ENCODE results near the gene ZNF358.

Gene ZNF358

DNA sequence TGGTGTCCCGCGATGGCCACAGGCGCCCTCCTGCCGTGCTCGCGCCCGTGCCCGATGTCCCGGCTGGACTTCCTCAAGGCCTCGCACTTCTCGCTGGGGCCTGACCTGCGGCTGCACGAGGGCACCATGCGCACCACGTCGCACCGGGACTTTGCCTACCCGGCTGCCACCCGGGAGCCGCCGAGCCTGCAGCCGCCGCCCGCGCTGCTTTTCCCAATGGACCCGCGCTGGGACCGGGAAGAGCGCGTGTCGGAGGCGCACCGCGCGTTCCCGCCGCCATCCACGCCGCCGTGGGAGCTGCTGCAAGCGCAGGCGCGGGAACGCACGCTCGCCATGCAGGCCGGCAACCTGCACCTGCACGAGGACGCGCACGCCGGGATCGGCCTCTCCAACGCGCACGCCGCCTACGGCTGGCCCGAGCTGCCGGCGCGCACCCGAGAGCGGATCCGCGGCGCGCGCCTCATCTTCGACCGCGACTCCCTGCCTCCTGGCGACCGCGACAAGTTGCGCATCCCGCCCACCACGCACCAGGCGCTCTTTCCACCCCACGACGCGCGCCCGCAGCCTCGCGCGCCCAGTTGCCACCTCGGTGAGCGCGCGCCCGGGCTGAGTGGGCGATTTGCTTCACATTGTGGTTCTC, 15.0 kb upstream of the ZNF358 start:
- DNase-seq (no peak), ATAC-seq (replicated peaks) (peak; percentile 21)
- Mint-ChIP-seq H3K27me3 (peaks cover 44 to 82% of the 10 kb centered on the region in 2 donors), H3K36me3 (ENCODE audit: insufficient read depth) (peaks cover 2% of the 10 kb centered on the region), H3K4me3 (peak overlapping the region in 1 of 2 donors; percentile 30), H3K9me3 (no peaks in the 10 kb centered on the region), H3K27ac (no peak overlapping the region), H3K4me1 (ENCODE audit: low read depth in 2 of 2) (peaks cover 0 to 7% of the 10 kb centered on the region in 2 donors)

DNA sequence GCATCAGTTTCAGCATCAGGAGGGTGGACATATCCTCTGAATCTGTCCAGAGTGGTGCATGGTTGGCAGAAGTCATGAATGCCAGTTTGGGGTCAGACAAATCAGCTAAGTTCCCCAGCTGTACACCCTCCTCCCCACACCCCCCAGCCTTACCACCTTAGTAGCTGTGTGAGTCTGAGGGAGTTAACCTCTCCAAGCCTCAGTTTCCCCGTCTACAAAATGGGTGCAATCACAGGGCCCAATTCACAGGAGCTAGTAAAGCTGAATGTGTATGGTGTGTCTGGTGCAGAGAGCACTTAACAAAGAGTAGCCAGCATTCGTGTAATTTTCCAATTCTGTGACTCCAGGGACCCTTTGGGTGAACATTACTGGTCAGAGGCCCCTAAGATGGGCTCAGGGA, 13.4 kb upstream of the ZNF358 start:
- DNase-seq (no peak), ATAC-seq (replicated peaks) (no peak)
- H3K36me3 Mint-ChIP-seq (ENCODE audit: insufficient read depth): peaks cover 3% of the 10 kb centered on the region
- peaks cover 5 to 12% of the 10 kb centered on the region in 2 donors for H3K4me1 Mint-ChIP-seq (ENCODE audit: low read depth in 2 of 2)
- no peak overlapping the region for H3K27ac Mint-ChIP-seq
- no peak overlapping the region for H3K4me3 Mint-ChIP-seq
- H3K27me3 Mint-ChIP-seq: peaks cover 40 to 86% of the 10 kb centered on the region in 2 donors
- peaks cover 0 to 2% of the 10 kb centered on the region in 2 donors for H3K9me3 Mint-ChIP-seq

DNA sequence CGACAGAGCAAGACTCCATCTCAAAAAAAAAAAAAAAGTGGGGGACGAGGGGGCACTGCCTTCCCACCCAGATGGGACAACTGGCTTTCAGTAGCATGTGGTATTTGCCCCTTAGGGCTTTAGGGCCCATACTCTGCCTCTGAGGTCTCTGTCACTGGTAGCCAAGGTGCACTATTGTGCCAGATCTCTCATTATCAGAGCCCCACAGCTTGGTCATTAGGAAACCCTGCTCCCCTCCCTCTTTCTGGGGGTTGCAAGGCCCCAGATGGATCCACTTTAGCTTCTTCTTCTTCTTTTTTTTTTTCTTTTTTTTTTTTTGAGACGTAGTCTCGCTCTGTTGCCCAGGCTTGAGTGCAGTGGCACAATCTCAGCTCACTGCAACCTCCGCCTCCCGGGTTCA, 11.2 kb upstream of the ZNF358 start:
- Mint-ChIP-seq H3K27me3 (peaks cover 33 to 83% of the 10 kb centered on the region in 2 donors), H3K36me3 (ENCODE audit: insufficient read depth) (peaks cover 3% of the 10 kb centered on the region), H3K27ac (no peak overlapping the region), H3K4me3 (no peak overlapping the region), H3K4me1 (ENCODE audit: low read depth in 2 of 2) (peaks cover 5 to 14% of the 10 kb centered on the region in 2 donors), H3K9me3 (peaks cover 0 to 2% of the 10 kb centered on the region in 2 donors)
- DNase-seq (no peak), ATAC-seq (replicated peaks) (no peak)

DNA sequence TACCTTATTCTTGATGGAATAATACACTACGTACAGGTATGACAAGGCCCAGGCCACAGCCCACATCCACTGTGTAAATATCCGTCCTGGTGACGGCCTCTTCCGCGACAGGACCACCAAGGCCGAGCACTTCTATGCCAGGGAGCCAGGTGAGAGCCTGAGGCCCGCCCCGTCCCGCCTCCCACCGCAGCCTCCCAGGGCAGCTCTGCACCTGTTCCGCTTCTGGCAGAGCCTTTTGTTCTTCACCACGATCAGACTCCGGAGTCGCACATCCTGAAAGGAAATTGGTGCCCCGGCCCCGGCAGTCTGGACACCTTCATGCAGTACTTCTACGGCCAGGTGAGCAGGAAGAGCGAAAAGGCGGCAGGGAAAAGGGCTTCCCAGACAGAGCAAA, 10.6 kb upstream of the ZNF358 start:
- Mint-ChIP-seq H3K4me1 (ENCODE audit: low read depth in 2 of 2) (peaks cover 5 to 14% of the 10 kb centered on the region in 2 donors), H3K4me3 (no peak overlapping the region), H3K36me3 (ENCODE audit: insufficient read depth) (peaks cover 3% of the 10 kb centered on the region), H3K9me3 (peaks cover 0 to 2% of the 10 kb centered on the region in 2 donors), H3K27ac (no peak overlapping the region), H3K27me3 (peaks cover 33 to 79% of the 10 kb centered on the region in 2 donors)
- no peak for DNase-seq
- no peak for ATAC-seq (replicated peaks)

DNA sequence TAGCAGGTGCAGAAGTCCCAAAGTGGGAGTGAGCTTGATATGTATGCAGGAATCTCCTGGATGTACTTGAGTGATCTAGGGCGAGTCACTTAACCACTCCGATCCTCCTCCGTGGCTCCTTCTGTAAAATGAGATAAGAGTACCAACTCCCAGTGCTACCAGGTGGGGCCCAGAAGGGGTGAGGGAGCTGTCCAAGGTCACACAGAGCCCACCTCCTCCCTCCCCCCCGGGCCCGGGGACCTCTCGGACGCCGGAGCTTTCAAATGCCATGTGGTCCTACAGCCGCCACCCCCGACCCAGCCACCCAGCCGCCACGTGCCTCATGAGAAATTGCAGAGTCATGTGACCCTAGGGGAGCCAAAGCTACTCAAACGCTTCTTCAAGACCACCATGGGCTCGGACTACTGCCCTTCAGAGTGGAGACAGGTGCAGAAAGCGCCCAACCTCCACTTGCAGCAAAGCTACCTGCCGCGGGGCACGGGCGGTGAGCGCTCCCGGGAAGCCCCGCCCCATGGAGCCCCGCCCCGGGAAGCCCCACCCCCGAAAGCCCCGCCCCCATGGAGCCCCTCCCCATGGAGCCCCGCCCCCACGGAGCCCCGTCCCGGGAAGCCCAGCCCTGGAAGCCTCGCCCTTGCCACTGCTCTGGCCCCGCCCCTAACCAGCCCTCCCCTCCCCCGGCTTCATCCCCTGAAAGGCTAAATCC, 10.1 kb upstream of the ZNF358 start:
- H3K4me3 Mint-ChIP-seq: peak overlapping the region in 1 of 2 donors; percentile 25
- H3K27me3 Mint-ChIP-seq: peaks cover 33 to 78% of the 10 kb centered on the region in 2 donors
- H3K27ac Mint-ChIP-seq: peak overlapping the region in 1 of 2 donors; percentile 65
- peaks cover 0 to 2% of the 10 kb centered on the region in 2 donors for H3K9me3 Mint-ChIP-seq
- H3K36me3 Mint-ChIP-seq (ENCODE audit: insufficient read depth): peaks cover 3% of the 10 kb centered on the region
- no peak for DNase-seq
- H3K4me1 Mint-ChIP-seq (ENCODE audit: low read depth in 2 of 2): peaks cover 5 to 14% of the 10 kb centered on the region in 2 donors
- peak; percentile 40 for ATAC-seq (replicated peaks)

DNA sequence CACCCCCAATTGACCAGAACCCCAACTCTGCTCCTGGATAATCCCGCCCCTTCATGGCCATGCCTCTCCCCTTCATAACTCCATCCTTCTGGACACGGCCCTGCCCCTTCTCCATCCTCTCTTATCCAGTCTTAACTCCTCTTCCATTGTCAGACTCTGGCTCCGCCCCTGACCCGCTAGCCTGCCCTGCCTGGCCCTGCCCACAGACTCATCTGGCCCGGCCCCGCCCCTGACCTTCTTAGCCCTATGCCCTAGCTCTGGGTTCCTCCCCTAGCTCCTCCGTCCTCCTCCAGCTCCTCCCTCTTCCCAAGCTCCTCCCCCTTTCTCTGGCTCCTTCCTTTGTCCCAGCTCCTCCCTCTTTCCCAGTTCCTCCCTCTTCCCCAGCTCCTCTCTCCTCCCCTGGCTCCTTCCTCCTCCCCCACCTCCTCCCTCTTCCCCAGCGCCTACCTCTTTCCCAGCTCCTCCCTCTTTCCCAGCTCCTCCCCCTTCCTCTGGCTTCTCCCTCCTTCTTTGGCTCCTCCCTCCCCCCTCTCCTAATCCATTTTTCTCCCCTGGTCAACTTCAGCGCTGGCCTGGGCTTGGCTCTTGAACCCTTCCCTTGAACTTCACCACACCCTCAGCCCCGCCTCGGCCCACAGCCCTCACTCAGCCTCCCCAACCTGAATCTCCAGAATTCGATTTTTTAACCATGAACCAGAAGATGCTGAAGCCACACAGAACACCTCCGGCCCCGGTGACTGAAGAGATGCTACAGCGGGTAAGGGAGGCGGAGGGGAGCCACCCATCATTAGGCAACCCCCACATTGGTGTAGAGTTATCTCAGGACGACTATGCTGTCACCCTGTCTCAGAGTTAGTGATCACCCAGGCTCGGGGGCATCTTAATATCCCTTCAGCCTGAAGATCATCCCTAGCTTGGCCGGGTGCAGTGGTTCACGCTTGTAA, 9.2 kb upstream of the ZNF358 start:
- DNase-seq (peak in 1 of 3 experiments; percentile 26), ATAC-seq (replicated peaks) (peak; percentile 77)
- Mint-ChIP-seq H3K36me3 (ENCODE audit: insufficient read depth) (peaks cover 3% of the 10 kb centered on the region), H3K9me3 (peaks cover 0 to 2% of the 10 kb centered on the region in 2 donors), H3K27ac (peak overlapping the region; percentile 65 to 81), H3K4me1 (ENCODE audit: low read depth in 2 of 2) (peaks cover 5 to 13% of the 10 kb centered on the region in 2 donors), H3K27me3 (peaks cover 29 to 70% of the 10 kb centered on the region in 2 donors), H3K4me3 (peak overlapping the region in 1 of 2 donors; percentile 25)

DNA sequence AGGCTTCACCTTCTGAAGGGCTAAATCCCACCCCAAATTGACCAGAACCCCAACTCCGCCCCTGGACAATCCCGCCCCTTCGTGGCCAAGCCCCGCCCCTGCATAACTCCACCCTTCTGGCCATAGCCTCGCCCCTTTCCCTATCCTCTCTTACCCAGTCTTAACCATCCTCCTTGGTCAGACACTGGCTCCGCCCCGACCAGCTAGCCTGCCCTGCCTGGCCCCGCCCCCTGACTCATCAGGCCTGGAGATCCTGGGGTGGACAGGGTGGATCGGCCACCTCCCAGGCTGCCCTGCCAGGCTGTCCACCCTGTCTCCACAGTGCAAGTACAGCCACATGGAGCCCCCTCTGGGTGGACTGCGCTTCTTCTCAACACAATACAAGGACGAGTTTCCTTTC, 8.0 kb upstream of the ZNF358 start:
- H3K36me3 Mint-ChIP-seq (ENCODE audit: insufficient read depth): peaks cover 3% of the 10 kb centered on the region
- peak overlapping the region in 1 of 2 donors; percentile 59 for H3K27ac Mint-ChIP-seq
- no peak overlapping the region for H3K4me3 Mint-ChIP-seq
- H3K4me1 Mint-ChIP-seq (ENCODE audit: low read depth in 2 of 2): peaks cover 5 to 13% of the 10 kb centered on the region in 2 donors
- peaks cover 0 to 2% of the 10 kb centered on the region in 2 donors for H3K9me3 Mint-ChIP-seq
- ATAC-seq (replicated peaks) (peak; percentile 46), DNase-seq (no peak)
- H3K27me3 Mint-ChIP-seq: peaks cover 26 to 64% of the 10 kb centered on the region in 2 donors

DNA sequence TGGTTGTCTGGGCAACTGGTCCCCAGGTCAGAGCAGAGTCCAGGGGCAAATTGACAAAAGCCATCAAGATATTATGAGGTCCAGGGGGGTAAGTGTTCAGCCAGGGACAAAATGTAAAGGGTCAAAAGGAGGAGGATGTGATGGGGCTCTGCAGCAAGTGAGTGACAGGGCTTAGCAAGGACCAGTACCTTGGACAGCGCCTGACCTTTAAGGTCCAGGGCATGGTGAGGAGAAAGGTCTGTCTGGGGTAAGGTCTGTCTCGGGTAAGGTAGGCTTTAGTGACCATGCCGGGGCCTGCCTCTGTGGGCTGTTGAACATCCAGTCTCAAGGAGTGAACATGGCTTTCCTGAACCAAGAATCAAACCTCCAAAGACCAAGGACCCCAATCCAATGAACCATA, 6.3 kb upstream of the ZNF358 start:
- Mint-ChIP-seq H3K9me3 (peaks cover 0 to 2% of the 10 kb centered on the region in 2 donors), H3K36me3 (ENCODE audit: insufficient read depth) (peaks cover 3% of the 10 kb centered on the region), H3K4me3 (no peak overlapping the region), H3K27me3 (peaks cover 30 to 59% of the 10 kb centered on the region in 2 donors), H3K4me1 (ENCODE audit: low read depth in 2 of 2) (peaks cover 5 to 13% of the 10 kb centered on the region in 2 donors), H3K27ac (no peak overlapping the region)
- ATAC-seq (replicated peaks) (no peak), DNase-seq (no peak)

DNA sequence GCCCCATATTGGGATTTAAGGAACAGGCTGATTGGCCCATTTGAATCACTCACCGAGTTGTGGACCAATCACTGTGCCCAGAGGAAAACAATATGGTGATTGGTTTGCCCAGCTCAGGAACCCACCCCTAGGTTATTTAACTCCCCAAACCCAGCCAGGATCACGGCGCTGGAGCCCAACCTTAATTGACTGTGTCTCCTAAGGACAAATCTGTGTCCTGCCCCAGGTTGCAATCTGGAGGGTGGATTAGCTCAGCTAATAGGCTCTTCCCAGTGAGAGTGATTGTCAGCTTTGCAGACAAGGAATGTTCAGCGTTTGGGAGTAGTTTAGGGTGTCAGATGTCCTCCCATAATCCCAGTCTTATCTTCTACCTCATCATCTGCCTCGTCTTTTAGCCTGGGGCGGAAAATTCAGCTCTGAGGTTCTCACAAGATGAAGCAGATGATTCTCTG, 3.5 kb upstream of the ZNF358 start:
- DNase-seq (no peak), ATAC-seq (replicated peaks) (no peak)
- H3K27ac Mint-ChIP-seq: no peak overlapping the region

DNA sequence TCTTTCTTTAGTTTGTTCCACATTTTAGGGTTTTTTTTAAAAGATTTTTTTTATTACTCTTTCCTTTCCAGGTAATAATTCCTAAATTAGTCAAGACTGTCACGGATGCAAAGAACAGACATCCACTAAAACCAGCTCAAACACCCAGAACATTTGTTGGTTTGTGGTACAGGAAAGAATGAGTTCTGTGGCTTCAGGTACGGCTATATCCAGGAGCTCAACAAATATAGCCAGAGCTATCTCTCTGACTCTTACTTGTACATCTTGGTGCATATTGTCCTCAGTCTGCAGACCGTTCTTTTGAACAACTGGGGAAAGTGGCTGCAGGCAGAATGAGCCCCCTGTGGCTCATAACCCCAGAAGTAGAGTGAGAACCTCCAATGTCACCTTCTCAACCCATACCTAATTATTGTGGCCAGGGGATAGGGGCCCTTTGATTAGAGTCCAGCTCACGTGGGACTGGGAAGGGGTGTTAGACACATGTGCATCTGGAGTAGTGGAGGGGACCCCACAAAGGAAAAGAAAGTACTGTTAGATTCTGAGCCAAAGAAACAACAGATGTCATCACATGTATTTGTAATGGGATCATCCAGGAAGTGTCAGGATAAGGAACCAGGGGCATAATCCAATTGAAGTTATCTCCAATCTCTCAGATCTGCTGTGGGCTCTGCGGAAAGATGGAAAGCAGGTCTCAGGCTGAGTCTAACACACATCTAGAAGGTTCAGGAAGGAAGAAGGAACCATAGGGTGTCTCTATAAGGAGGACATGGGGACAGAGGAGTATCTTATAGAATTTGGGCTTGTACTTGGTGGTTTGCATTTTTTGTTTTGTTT, 1.9 kb upstream of the ZNF358 start:
- no peak overlapping the region for H3K27ac Mint-ChIP-seq
- H3K27me3 Mint-ChIP-seq: peaks cover 34 to 41% of the 10 kb centered on the region in 2 donors
- DNase-seq (no peak), ATAC-seq (replicated peaks) (no peak)
- H3K36me3 Mint-ChIP-seq (ENCODE audit: insufficient read depth): no peaks in the 10 kb centered on the region
- H3K9me3 Mint-ChIP-seq: no peaks in the 10 kb centered on the region
- peak overlapping the region; percentile 65 to 82 for H3K4me3 Mint-ChIP-seq
- peaks cover 12 to 17% of the 10 kb centered on the region in 2 donors for H3K4me1 Mint-ChIP-seq (ENCODE audit: low read depth in 2 of 2)

More for the DNA sequence above, 3.5 kb upstream of the ZNF358 start:
- Mint-ChIP-seq H3K36me3 (ENCODE audit: insufficient read depth) (no peaks in the 10 kb centered on the region), H3K9me3 (no peaks in the 10 kb centered on the region), H3K4me3 (no peak overlapping the region), H3K4me1 (ENCODE audit: low read depth in 2 of 2) (peaks cover 12 to 15% of the 10 kb centered on the region in 2 donors), H3K27me3 (peaks cover 36 to 44% of the 10 kb centered on the region in 2 donors)

DNA sequence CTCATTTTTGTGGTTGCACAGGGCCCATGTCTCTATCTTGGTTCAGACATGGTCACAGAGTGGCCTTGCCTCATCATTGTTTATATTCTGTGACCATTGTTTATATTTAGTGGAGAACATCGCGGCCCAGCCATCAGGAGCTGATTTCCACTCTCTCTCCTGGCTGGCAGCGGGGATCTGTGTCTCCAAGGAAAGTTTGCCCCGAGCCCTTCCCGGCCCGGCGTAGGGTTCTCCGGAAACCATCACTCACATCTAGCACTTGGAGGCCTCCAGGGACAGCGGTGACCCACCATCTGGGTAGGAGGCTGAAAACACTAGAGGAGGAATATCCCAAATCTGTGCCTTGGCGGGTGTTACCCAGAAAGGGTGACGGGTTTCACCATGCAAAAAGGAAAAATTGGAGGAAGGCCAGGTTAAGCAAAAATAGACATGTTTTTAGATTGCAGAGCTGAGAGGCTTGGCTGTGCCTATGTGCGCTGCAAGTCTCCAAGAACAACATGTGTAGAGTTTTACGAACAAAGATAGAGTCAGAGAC, 726 bp upstream of the ZNF358 start:
- H3K9me3 Mint-ChIP-seq: no peaks in the 10 kb centered on the region
- H3K27ac Mint-ChIP-seq: peak overlapping the region; percentile 9 to 86
- H3K4me1 Mint-ChIP-seq (ENCODE audit: low read depth in 2 of 2): peaks cover 12 to 17% of the 10 kb centered on the region in 2 donors
- H3K36me3 Mint-ChIP-seq (ENCODE audit: insufficient read depth): no peaks in the 10 kb centered on the region
- no peak for ATAC-seq (replicated peaks)
- peak overlapping the region; percentile 65 to 82 for H3K4me3 Mint-ChIP-seq
- no peak for DNase-seq
- peaks cover 26 to 41% of the 10 kb centered on the region in 2 donors for H3K27me3 Mint-ChIP-seq

DNA sequence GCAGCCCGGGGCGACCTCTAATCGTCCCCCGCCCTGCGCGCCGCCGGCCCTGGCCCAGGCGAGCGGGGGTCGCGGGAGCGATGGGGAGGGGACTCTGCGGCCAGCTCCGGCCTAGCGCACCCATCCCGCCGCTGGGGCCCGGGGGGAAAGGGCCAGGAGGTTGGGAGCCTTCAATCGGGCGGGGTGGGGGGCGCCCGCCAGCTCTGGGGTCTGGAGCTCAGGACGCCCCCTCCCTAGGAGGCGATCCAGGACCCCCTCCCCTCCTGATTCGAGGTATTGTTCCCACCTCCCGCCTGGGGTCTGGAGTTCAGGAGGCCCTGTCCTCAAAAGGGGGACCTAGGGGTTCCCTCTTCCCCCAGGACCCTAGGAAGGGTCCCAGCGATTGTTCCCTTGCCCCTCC, 430 bp downstream of the ZNF358 start:
- H3K36me3 Mint-ChIP-seq (ENCODE audit: insufficient read depth): no peaks in the 10 kb centered on the region
- ATAC-seq (replicated peaks): no peak
- no peaks in the 10 kb centered on the region for H3K9me3 Mint-ChIP-seq
- DNase-seq: no peak
- H3K27me3 Mint-ChIP-seq: peaks cover 26 to 41% of the 10 kb centered on the region in 2 donors
- peak overlapping the region; percentile 65 to 67 for H3K4me3 Mint-ChIP-seq
- peak overlapping the region in 1 of 2 donors; percentile 69 for H3K27ac Mint-ChIP-seq
- H3K4me1 Mint-ChIP-seq (ENCODE audit: low read depth in 2 of 2): peaks cover 12 to 17% of the 10 kb centered on the region in 2 donors
